MM.1S (cell line): ENCODE data around the gene PLXDC2.

Source experiments
- DNase-seq: peaks from one replicate; pipeline ENCODE4 v3.0.0-alpha.2; 2015
- H2AFZ ChIP-seq: fragments of 300-600 bp; sonication (generic); 2 replicates; pipeline ENCODE4 v1.6.0; 2016; ENCODE audit warnings: antibody characterized with exemption, low read length
- H3F3A ChIP-seq: fragments of 300-600 bp; sonication (generic); 2 replicates; pipeline ENCODE4 v1.6.1; 2016; ENCODE audit warnings: mild to moderate bottlenecking, antibody characterized with exemption, low read length, moderate library complexity, mixed read lengths; ENCODE audit not compliant: insufficient read depth
- H3K27ac ChIP-seq: fragments of 300-600 bp; sonication (generic); 2 replicates; pipeline ENCODE4 v1.5.1; 2016; ENCODE audit warnings: mild to moderate bottlenecking, low read length
- H3K27me3 ChIP-seq: fragments of 300-600 bp; sonication (generic); replicated peaks from 2 replicates; pipeline ENCODE4 v1.6.0; 2016; ENCODE audit warnings: low read length; ENCODE audit not compliant: insufficient read depth
- H3K36me3 ChIP-seq: fragments of 300-600 bp; sonication (generic); replicated peaks from 2 replicates; pipeline ENCODE4 v1.6.1; 2016; ENCODE audit warnings: mild to moderate bottlenecking, low read length, mixed read lengths; ENCODE audit not compliant: insufficient read depth
- H3K4me1 ChIP-seq: fragments of 300-600 bp; sonication (generic); 2 replicates; pipeline ENCODE4 v1.6.1; 2016; ENCODE audit warnings: low read length, mixed read lengths
- H3K4me2 ChIP-seq: fragments of 300-600 bp; sonication (generic); 2 replicates; pipeline ENCODE4 v1.6.0; 2016; ENCODE audit warnings: low read depth, low read length
- H3K4me3 ChIP-seq: fragments of 300-600 bp; sonication (generic); 2 replicates; pipeline ENCODE4 v1.5.1; 2016; ENCODE audit warnings: low read length, mixed read lengths
- H3K79me2 ChIP-seq: fragments of 300-600 bp; sonication (generic); 2 replicates; pipeline ENCODE4 v1.6.1; 2016; ENCODE audit warnings: mixed run types, low read length, mixed read lengths
- H3K9ac ChIP-seq: fragments of 300-600 bp; sonication (generic); 2 replicates; pipeline ENCODE4 v1.6.1; 2016; ENCODE audit warnings: low read length, mixed read lengths
- H3K9me2 ChIP-seq: fragments of 300-600 bp; sonication (generic); replicated peaks from 2 replicates; pipeline ENCODE4 v1.6.1; 2016; ENCODE audit warnings: mild to moderate bottlenecking, low read length, mixed read lengths; ENCODE audit not compliant: insufficient read depth
- H3K9me3 ChIP-seq: fragments of 300-600 bp; sonication (generic); replicated peaks from 2 replicates; pipeline ENCODE4 v1.6.1; 2016; ENCODE audit warnings: mild to moderate bottlenecking, low read length, mixed read lengths; ENCODE audit not compliant: insufficient read depth
- H4K20me1 ChIP-seq: fragments of 300-600 bp; sonication (generic); 2 replicates; pipeline ENCODE4 v1.6.1; 2016; ENCODE audit warnings: mild to moderate bottlenecking, low read length, moderate library complexity, mixed read lengths; ENCODE audit not compliant: insufficient read depth
- CTCF ChIP-seq: fragments of 300-600 bp; sonication (generic); IDR thresholded peaks from 2 replicates; pipeline ENCODE4 v1.5.1; 2016; ENCODE audit warnings: antibody characterized with exemption, low read length, mixed read lengths
- EZH2 ChIP-seq: fragments of 300-600 bp; sonication (generic); optimal IDR thresholded peaks from 2 replicates; pipeline ENCODE3; 2017; ENCODE audit warnings: low read depth, mild to moderate bottlenecking, antibody characterized with exemption, low read length, mixed read lengths
- EZH2phosphoT487 ChIP-seq: fragments of 300-600 bp; sonication (generic); IDR thresholded peaks from 2 replicates; pipeline ENCODE4 v1.6.1; 2018; ENCODE audit warnings: antibody characterized with exemption, low read length

The PLXDC2 gene

GRCh38 chr10:19917751-19918478 lies 101.7 kb downstream of the PLXDC2 start:
- no peak overlapping the region for H3K9ac ChIP-seq
- H4K20me1 ChIP-seq = no peaks in the 10 kb centered on the region
- no peak for TF ChIP-seq EZH2phosphoT487
- TF ChIP-seq CTCF = no peak
- TF ChIP-seq EZH2 = no peak
- H3K27ac ChIP-seq = no peak overlapping the region
- H3K9me2 ChIP-seq = no peaks in the 10 kb centered on the region
- no peaks in the 10 kb centered on the region for H3F3A ChIP-seq
- H3K9me3 ChIP-seq = no peaks in the 10 kb centered on the region
- no peaks in the 10 kb centered on the region for H3K4me1 ChIP-seq
- H3K27me3 ChIP-seq = no peaks in the 10 kb centered on the region
- H3K4me2 ChIP-seq = no peak overlapping the region
- H3K36me3 ChIP-seq = no peaks in the 10 kb centered on the region
- H2AFZ ChIP-seq = no peak overlapping the region
- H3K79me2 ChIP-seq = no peaks in the 10 kb centered on the region
- H3K4me3 ChIP-seq = no peak overlapping the region
- no peak for DNase-seq

- Histone ChIP-seq H3K27me3 (no peaks in the 10 kb centered on the region), H3K27ac (no peak overlapping the region), H3K4me3 (no peak overlapping the region), H4K20me1 (no peaks in the 10 kb centered on the region), H3K4me1 (no peaks in the 10 kb centered on the region), H2AFZ (no peak overlapping the region), H3K9me2 (no peaks in the 10 kb centered on the region), H3K9me3 (no peaks in the 10 kb centered on the region), H3K36me3 (no peaks in the 10 kb centered on the region), H3F3A (no peaks in the 10 kb centered on the region), H3K4me2 (no peak overlapping the region), H3K79me2 (no peaks in the 10 kb centered on the region), H3K9ac (no peak overlapping the region)
- DNase-seq = no peak
- TF ChIP-seq CTCF = no peak
- TF ChIP-seq EZH2phosphoT487 = no peak
- TF ChIP-seq EZH2 = no peak
These were observed 102.6 kb downstream of the PLXDC2 start for GRCh38 chr10:19918794-19919193.

- H3K4me2 ChIP-seq = no peak overlapping the region
- no peaks in the 10 kb centered on the region for H3K4me1 ChIP-seq
- TF ChIP-seq CTCF (no peak), EZH2phosphoT487 (no peak), EZH2 (no peak)
These were observed 103.4 kb downstream of the PLXDC2 start for GRCh38 chr10:19919671-19920070.

More at GRCh38 chr10:19919671-19920070, 103.4 kb downstream of the PLXDC2 start:
- Histone ChIP-seq H3K36me3 (no peaks in the 10 kb centered on the region), H3K9me2 (no peaks in the 10 kb centered on the region), H3K79me2 (no peaks in the 10 kb centered on the region), H3K4me3 (no peak overlapping the region), H2AFZ (no peak overlapping the region), H3K9me3 (no peaks in the 10 kb centered on the region), H3K27ac (no peak overlapping the region), H3K9ac (no peak overlapping the region), H4K20me1 (no peaks in the 10 kb centered on the region), H3F3A (no peaks in the 10 kb centered on the region), H3K27me3 (no peaks in the 10 kb centered on the region)
- DNase-seq = no peak
